HG02678 (cell line): ENCODE data around the gene NIPSNAP3A.

Source experiments
- ATAC-seq: cut with Tn5 transposase; IDR thresholded peaks from one replicate; pipeline ENCODE4 v1.9.1; 2021; ENCODE audit warnings: mild to moderate bottlenecking, moderate library complexity; ENCODE audit not compliant: unreplicated experiment

Gene NIPSNAP3A

DNA sequence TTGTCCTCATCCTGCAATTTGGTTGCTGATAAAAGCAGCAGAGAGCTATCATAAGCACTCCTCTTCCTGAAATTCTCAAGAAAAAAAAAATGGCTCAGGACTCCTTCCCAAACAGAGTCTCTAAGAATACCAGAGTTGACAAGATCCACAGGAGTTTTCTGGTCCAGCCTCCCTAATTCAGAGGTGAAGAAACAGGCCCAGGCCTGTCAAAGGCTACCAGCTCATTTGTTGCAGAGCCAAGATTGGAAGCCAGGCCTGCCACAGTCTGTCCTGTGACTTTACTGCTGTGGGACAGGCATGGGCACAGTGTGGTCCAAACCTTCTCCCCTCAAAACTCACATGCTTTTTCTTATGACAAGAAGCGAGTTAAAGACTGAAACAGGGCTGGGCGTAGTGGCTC lies 58.0 kb downstream of the NIPSNAP3A start:
- ATAC-seq, result no peak

DNA sequence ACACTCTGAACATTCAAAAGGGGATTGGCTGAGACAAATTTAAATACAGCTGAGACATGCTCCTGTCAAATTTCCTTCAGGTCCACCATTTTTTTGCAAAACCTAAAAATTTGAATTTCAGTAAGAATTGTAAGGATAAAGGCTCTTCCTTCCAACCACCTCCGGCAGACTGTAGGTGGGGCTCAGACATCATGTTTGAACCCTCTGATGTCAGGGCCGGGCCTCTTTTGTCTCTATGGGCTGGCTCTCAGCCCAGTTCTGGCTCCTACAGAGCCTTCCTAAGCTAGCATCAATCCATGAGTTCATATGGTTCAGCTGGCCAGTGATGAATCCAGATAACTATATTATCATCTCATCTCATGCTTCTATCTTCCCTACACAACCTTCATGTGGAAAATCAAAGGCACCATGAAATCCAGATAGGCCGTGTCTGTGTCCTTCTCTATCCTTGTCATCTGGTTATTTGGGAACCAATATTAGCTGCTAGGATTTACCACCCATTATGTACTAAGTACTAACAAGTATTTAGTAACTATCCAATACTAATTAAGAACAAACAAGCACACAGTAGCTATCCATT lies 60.6 kb downstream of the NIPSNAP3A start:
- no peak for ATAC-seq
